Fibroblast of peridontal ligament (primary cell): Measurements from ENCODE around the gene S100A4.
A peak's percentile ranks its signal among the peaks of the same experiment; 100 is the strongest.
"Not testable (repeated sequence)": the region's sequence is repeated elsewhere in the genome, so short reads cannot be mapped to it uniquely, and the experiment has no call there.

Experiments
- DNase-seq: peaks from one replicate; pipeline ENCODE4 v3.0.0-alpha.2; 2010; ENCODE audit errors: extremely low read depth

The S100A4 gene

GRCh38 chr1:153533689-153534201, 11.9 kb downstream of the S100A4 start:
- DNase-seq: peak; percentile 84

GRCh38 chr1:153532769-153533599, 12.6 kb downstream of the S100A4 start:
- peak; percentile 91 for DNase-seq

GRCh38 chr1:153532181-153532580, 13.4 kb downstream of the S100A4 start:
- no peak for DNase-seq

- no peak for DNase-seq
Measured at GRCh38 chr1:153531638-153532037, 14.0 kb downstream of the S100A4 start.

GRCh38 chr1:153527683-153528040, 17.9 kb downstream of the S100A4 start:
- DNase-seq: no peak

- no peak for DNase-seq
Measured at GRCh38 chr1:153527023-153527682, 18.5 kb downstream of the S100A4 start.

GRCh38 chr1:153526132-153526543, 19.5 kb downstream of the S100A4 start:
- DNase-seq: no peak

GRCh38 chr1:153525088-153525728, 20.4 kb downstream of the S100A4 start:
- no peak for DNase-seq

GRCh38 chr1:153522353-153523048, 23.1 kb downstream of the S100A4 start:
- not testable (repeated sequence) for DNase-seq

GRCh38 chr1:153521808-153522207, 23.8 kb downstream of the S100A4 start:
- DNase-seq: not testable (repeated sequence)

GRCh38 chr1:153520818-153521476, 24.7 kb downstream of the S100A4 start:
- DNase-seq: no peak

GRCh38 chr1:153520137-153520691, 25.4 kb downstream of the S100A4 start:
- not testable (repeated sequence) for DNase-seq

- no peak for DNase-seq
Measured at GRCh38 chr1:153519242-153519641, 26.4 kb downstream of the S100A4 start.

GRCh38 chr1:153515504-153516394, 29.9 kb downstream of the S100A4 start:
- no peak for DNase-seq

GRCh38 chr1:153513666-153514065, 31.9 kb downstream of the S100A4 start:
- DNase-seq: no peak

GRCh38 chr1:153513023-153513422, 32.6 kb downstream of the S100A4 start:
- DNase-seq: no peak

GRCh38 chr1:153510984-153511410, 34.6 kb downstream of the S100A4 start:
- peak; percentile 75 for DNase-seq

GRCh38 chr1:153509729-153510354, 35.8 kb downstream of the S100A4 start:
- peak; percentile 46 for DNase-seq

GRCh38 chr1:153509036-153509435, 36.6 kb downstream of the S100A4 start:
- no peak for DNase-seq
